Pulmonary artery endothelial cell (primary cell): ENCODE measurements around the gene BHLHE41. TPM values are rescaled to one million over a fixed set of nuclear protein-coding genes. Genes with fewer than 3 reads are reported as not detected.

Experiments used
- DNase-seq: peaks from one replicate; pipeline ENCODE4 v3.0.0-alpha.2; 2011; ENCODE audit warnings: low read depth, low spot score
- total RNA-seq: library from RNA; depleted of rRNA; stranded (reverse); fragments of >200 nt; gene quantifications from 2 replicates; pipeline ENCODE4 v1.2.3, GENCODE V29; 2014

The BHLHE41 gene
- total RNA-seq, 1 donor from 2014 or later = 0.26 TPM

GRCh38 chr12:26135010-26135420 lies 10.2 kb upstream of the BHLHE41 start:
- DNase-seq = no peak

- DNase-seq = no peak
Measured at GRCh38 chr12:26134540-26134939, 9.7 kb upstream of the BHLHE41 start.

GRCh38 chr12:26133521-26133920 lies 8.7 kb upstream of the BHLHE41 start:
- no peak for DNase-seq

- no peak for DNase-seq
Measured at GRCh38 chr12:26132866-26133265, 8.0 kb upstream of the BHLHE41 start.

- no peak for DNase-seq
Measured at GRCh38 chr12:26131936-26132335, 7.1 kb upstream of the BHLHE41 start.

GRCh38 chr12:26130728-26131127 lies 5.9 kb upstream of the BHLHE41 start:
- DNase-seq = no peak

- DNase-seq = no peak
Measured at GRCh38 chr12:26128168-26128567, 3.3 kb upstream of the BHLHE41 start.

GRCh38 chr12:26127404-26127803 lies 2.6 kb upstream of the BHLHE41 start:
- no peak for DNase-seq

- no peak for DNase-seq
Measured at GRCh38 chr12:26126340-26127284, 1.8 kb upstream of the BHLHE41 start.

GRCh38 chr12:26125400-26126339 lies 833 bp upstream of the BHLHE41 start:
- DNase-seq = no peak

- DNase-seq = no peak
Measured at GRCh38 chr12:26123482-26123980, 1.3 kb downstream of the BHLHE41 start.

GRCh38 chr12:26122681-26123481 lies 2.0 kb downstream of the BHLHE41 start:
- DNase-seq = no peak

GRCh38 chr12:26122061-26122680 lies 2.7 kb downstream of the BHLHE41 start:
- no peak for DNase-seq

- DNase-seq = no peak
Measured at GRCh38 chr12:26121323-26122060, 3.3 kb downstream of the BHLHE41 start.

- DNase-seq = no peak
Measured at GRCh38 chr12:26120561-26121274, 4.1 kb downstream of the BHLHE41 start.

GRCh38 chr12:26119391-26119989 lies 5.3 kb downstream of the BHLHE41 start:
- DNase-seq = no peak

GRCh38 chr12:26118308-26118707 lies 6.5 kb downstream of the BHLHE41 start:
- DNase-seq = no peak

GRCh38 chr12:26116829-26117715 lies 7.8 kb downstream of the BHLHE41 start:
- DNase-seq = no peak
